SK-N-SH (cell line): Measurements from ENCODE around the gene LCN10. TPM values are rescaled to one million over a fixed set of nuclear protein-coding genes. Genes with fewer than 3 reads are reported as not detected.

ENCODE experiments used
- CTCF ChIA-PET: fragments of 300-600, 350-600 bp; formaldehyde crosslinking; extraction: SDS; loops from one replicate; lab custom pipeline; 2021; lab: Yijun Ruan, JAX
- POLR2A ChIA-PET: fragments of 350-600 bp; sonication (Branson Sonifier 250); formaldehyde crosslinking; extraction: SDS; loops from one replicate; lab custom pipeline; 2020; ENCODE audit warnings: antibody characterized with exemption, inconsistent platforms; lab: Yijun Ruan, JAX
- DNase-seq: peaks from one replicate; pipeline ENCODE4 v3.0.0; 2012
- H2AFZ ChIP-seq: fragments of 200-600 bp; sonication (generic); 2 replicates; pipeline ENCODE4 v1.8.1; 2016; ENCODE audit warnings: antibody characterized with exemption, mild to moderate bottlenecking, low read depth
- H3F3A ChIP-seq: fragments of 200-600 bp; sonication (generic); replicated peaks from 2 replicates; pipeline ENCODE3; 2016; ENCODE audit warnings: antibody characterized with exemption, mild to moderate bottlenecking; ENCODE audit not compliant: insufficient read depth
- H3K27ac ChIP-seq, 2 experiments: fragments of 200-500 bp in 1 of 2; fragments of 200-600 bp in 1 of 2; sonication (Bioruptor generic) in 1 of 2; sonication (generic), shearing (Covaris generic) in 1 of 2; 2 replicates each; pipeline versions ENCODE4 v1.5.1 to v1.6.1; 2014 to 2016; ENCODE audit warnings: low read depth in 2 of 2, inconsistent platforms in 1 of 2, low read length in 1 of 2, mild to moderate bottlenecking in 1 of 2, mixed read lengths in 1 of 2
- H3K27me3 ChIP-seq: fragments of 200-600 bp; sonication (generic), shearing (Covaris generic); 2 replicates; pipeline ENCODE4 v1.6.1; 2016; ENCODE audit warnings: mixed run types; ENCODE audit not compliant: insufficient read depth
- H3K36me3 ChIP-seq, 2 experiments: fragments of 200-500 bp in 1 of 2; fragments of 200-600 bp in 1 of 2; sonication (Bioruptor generic) in 1 of 2; sonication (generic) in 1 of 2; replicated peaks in 1 of 2; 2 replicates each; pipeline versions ENCODE3 to v1.5.1; 2014 to 2016; ENCODE audit warnings: low read length in 1 of 2, mild to moderate bottlenecking in 1 of 2; ENCODE audit not compliant: insufficient read depth in 2 of 2, control insufficient read depth in 1 of 2
- H3K4me1 ChIP-seq, 2 experiments: fragments of 200-500 bp in 1 of 2; fragments of 200-600 bp in 1 of 2; sonication (Bioruptor generic) in 1 of 2; sonication (generic), shearing (Covaris generic) in 1 of 2; 2 replicates each; pipeline versions ENCODE4 v1.5.1 to v1.6.1; 2014 to 2016; ENCODE audit warnings: low read depth in 1 of 2, low read length in 1 of 2, mixed run types in 1 of 2; ENCODE audit not compliant: insufficient read depth in 2 of 2, control insufficient read depth in 1 of 2
- H3K4me2 ChIP-seq: fragments of 200-600 bp; sonication (generic), shearing (Covaris generic); 2 replicates; pipeline ENCODE4 v1.6.1; 2017; ENCODE audit warnings: mixed run types
- H3K4me3 ChIP-seq, 2 experiments: fragments of 200-500 bp in 1 of 2; fragments of 200-600 bp in 1 of 2; sonication (Bioruptor generic) in 1 of 2; sonication (generic), shearing (Covaris generic) in 1 of 2; 2 replicates each; pipeline versions ENCODE4 v1.5.1 to v1.8.1; 2014 to 2016; ENCODE audit warnings: low read depth in 2 of 2, inconsistent platforms in 1 of 2, low read length in 1 of 2, mild to moderate bottlenecking in 1 of 2, mixed read lengths in 1 of 2, moderate library complexity in 1 of 2
- H3K79me2 ChIP-seq: fragments of 200-600 bp; sonication (generic); 2 replicates; pipeline ENCODE4 v1.8.1; 2017; ENCODE audit warnings: mild to moderate bottlenecking; ENCODE audit not compliant: insufficient read depth
- H3K9ac ChIP-seq: fragments of 200-600 bp; sonication (generic); 2 replicates; pipeline ENCODE4 v1.6.1; 2017; ENCODE audit warnings: mixed run types
- H3K9me2 ChIP-seq: fragments of 200-600 bp; sonication (generic); 2 replicates; pipeline ENCODE4 v1.6.1; 2017; ENCODE audit warnings: mixed run types
- H3K9me3 ChIP-seq: fragments of 200-600 bp; sonication (generic); 2 replicates; pipeline ENCODE4 v1.6.1; 2017; ENCODE audit warnings: mixed run types, mild to moderate bottlenecking, moderate library complexity
- H4K20me1 ChIP-seq: fragments of 200-600 bp; sonication (generic); 2 replicates; pipeline ENCODE4 v1.6.1; 2017; ENCODE audit warnings: mild to moderate bottlenecking, mixed run types; ENCODE audit not compliant: insufficient read depth
- CHD2 ChIP-seq: fragments of 150-350 bp; IDR thresholded peaks from 2 replicates; pipeline ENCODE4 v1.6.1; 2018; ENCODE audit warnings: low read length; ENCODE audit not compliant: partially characterized antibody
- ELF1 ChIP-seq: IDR thresholded peaks from 2 replicates; pipeline ENCODE4 v1.4.0; 2012
- EP300 ChIP-seq, 2 experiments: IDR thresholded peaks; 2 replicates each; pipeline versions ENCODE4 v1.4.0 to v1.6.1; 2012; ENCODE audit warnings: borderline replicate concordance in 1 of 2, low read depth in 1 of 2, low read length in 1 of 2
- FOXJ3 ChIP-seq: sonication (generic); formaldehyde crosslinking; IDR thresholded peaks from 2 replicates; pipeline ENCODE4 v1.5.1; 2020; ENCODE audit warnings: mild to moderate bottlenecking, missing genetic modification reagents
- JUND ChIP-seq: IDR thresholded peaks from 2 replicates; pipeline ENCODE4 v1.4.0; 2012
- MEF2A ChIP-seq: IDR thresholded peaks from 2 replicates; pipeline ENCODE4 v1.4.0; 2012; ENCODE audit warnings: low read depth, borderline replicate concordance
- MXI1 ChIP-seq: IDR thresholded peaks from 2 replicates; pipeline ENCODE4 v1.6.1; 2012; ENCODE audit warnings: mild to moderate bottlenecking, low read depth, low read length, improper control_type of control experiment
- NRF1 ChIP-seq: IDR thresholded peaks from 2 replicates; pipeline ENCODE4 v1.6.1; 2012; ENCODE audit warnings: low read depth, mild to moderate bottlenecking, low read length
- RAD21 ChIP-seq: IDR thresholded peaks from 2 replicates; pipeline ENCODE4 v1.6.1; 2012; ENCODE audit warnings: mild to moderate bottlenecking, low read length
- RCOR1 ChIP-seq: fragments of 150-350 bp; IDR thresholded peaks from 2 replicates; pipeline ENCODE4 v1.6.1; 2017; ENCODE audit warnings: antibody characterized with exemption, low read length
- RXRA ChIP-seq: IDR thresholded peaks from 2 replicates; pipeline ENCODE4 v1.4.0; 2012; ENCODE audit warnings: low read depth, mild to moderate bottlenecking, borderline replicate concordance
- TAF1 ChIP-seq: IDR thresholded peaks from 2 replicates; pipeline ENCODE4 v1.6.1; 2012; ENCODE audit warnings: low read depth, mild to moderate bottlenecking, low read length, moderate library complexity, borderline replicate concordance
- TCF12 ChIP-seq: IDR thresholded peaks from 2 replicates; pipeline ENCODE4 v1.4.0; 2012
- TEAD4 ChIP-seq: IDR thresholded peaks from 2 replicates; pipeline ENCODE4 v1.4.0; 2012; ENCODE audit warnings: mild to moderate bottlenecking, borderline replicate concordance; ENCODE audit not compliant: insufficient read depth
- WGBS: methylation state at CpG from one replicate; pipeline ENCODE4 v1.1.6; 2017; ENCODE audit warnings: low lambda C conversion rate; 5-methylcytosine and 5-hydroxymethylcytosine counted together
- polyA plus RNA-seq, 3 experiments: library from polyadenylated mRNA; depleted of rRNA; stranded (reverse); fragments of >200 nt; gene quantifications; 2 replicates each; pipeline ENCODE4 v1.2.3, GENCODE V29; 2012
- TF ChIP-seq, protein P1 (sequence below): fragments of 150-350 bp; IDR thresholded peaks from 2 replicates; pipeline ENCODE4 v1.6.1; 2017; ENCODE audit warnings: antibody characterized with exemption, low read length, low read depth, borderline replicate concordance
- TF ChIP-seq, protein P2 (sequence below): IDR thresholded peaks from 2 replicates; pipeline ENCODE4 v1.6.1; 2012; ENCODE audit warnings: mild to moderate bottlenecking, low read depth, low read length, moderate library complexity
- TF ChIP-seq, protein P3 (sequence below): fragments of 150-350 bp; IDR thresholded peaks from 2 replicates; pipeline ENCODE4 v1.6.1; 2016; ENCODE audit warnings: mild to moderate bottlenecking, low read depth, low read length

Gene LCN10
- polyA plus RNA-seq, 1 of the 3 experiments (the other 2 are of a cell fraction): not detected

DNA sequence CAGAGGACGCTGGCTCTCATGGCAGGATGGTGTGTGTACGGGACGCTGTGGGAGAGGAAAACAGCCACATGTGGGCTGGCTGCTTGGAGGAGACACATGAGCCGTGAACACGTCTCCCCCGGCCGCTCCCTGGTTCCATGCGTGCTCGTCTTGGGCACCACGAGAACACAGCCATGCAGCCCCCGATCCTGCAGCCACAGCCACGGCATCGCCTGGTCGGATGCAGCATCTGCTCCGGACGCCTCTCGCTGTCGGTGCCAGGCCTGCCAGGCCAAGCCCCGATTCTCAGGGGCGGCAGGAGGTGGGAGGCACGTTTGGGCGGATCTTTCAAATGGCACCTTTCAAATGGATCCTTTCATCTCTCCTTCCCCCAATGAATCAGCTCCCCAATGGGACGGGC, 3.2 kb downstream of the LCN10 start:
- no peaks in the 10 kb centered on the region for H3K9me2 ChIP-seq
- ChIA-PET CTCF (no interaction called here), POLR2A (no interaction called here)
- DNase-seq: no peak
- no peak overlapping the region for H2AFZ ChIP-seq
- 71% methylated on average over 20 of the region's 23 CpGs for WGBS
- no peak overlapping the region for H3K27ac ChIP-seq
- H3K36me3 ChIP-seq: no peaks in the 10 kb centered on the region
- no peaks in the 10 kb centered on the region for H3K9me3 ChIP-seq
- no peaks in the 10 kb centered on the region for H3F3A ChIP-seq
- no peaks in the 10 kb centered on the region for H3K79me2 ChIP-seq
- peaks cover 0 to 5% of the 10 kb centered on the region in 2 experiments; a peak in 1 of 4 replicates for H3K4me1 ChIP-seq
- no peaks in the 10 kb centered on the region for H3K27me3 ChIP-seq
- no peak overlapping the region for H3K4me2 ChIP-seq
- no peak overlapping the region for H3K4me3 ChIP-seq
- H3K9ac ChIP-seq: no peak overlapping the region
- no peaks in the 10 kb centered on the region for H4K20me1 ChIP-seq
- TF ChIP-seq, protein P1, sequence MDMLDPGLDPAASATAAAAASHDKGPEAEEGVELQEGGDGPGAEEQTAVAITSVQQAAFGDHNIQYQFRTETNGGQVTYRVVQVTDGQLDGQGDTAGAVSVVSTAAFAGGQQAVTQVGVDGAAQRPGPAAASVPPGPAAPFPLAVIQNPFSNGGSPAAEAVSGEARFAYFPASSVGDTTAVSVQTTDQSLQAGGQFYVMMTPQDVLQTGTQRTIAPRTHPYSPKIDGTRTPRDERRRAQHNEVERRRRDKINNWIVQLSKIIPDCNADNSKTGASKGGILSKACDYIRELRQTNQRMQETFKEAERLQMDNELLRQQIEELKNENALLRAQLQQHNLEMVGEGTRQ: no peak
- TF ChIP-seq FOXJ3 (CRISPR knock-in tag) (no peak), TEAD4 (no peak), MXI1 (no peak), EP300 (IDR thresholded peaks at IDR 0.05; ENCODE audit: borderline replicate concordance in 1 of 2, low read depth in 1 of 2, low read length in 1 of 2) (no peak), TCF12 (no peak), JUND (no peak), ELF1 (no peak), NRF1 (no peak)

DNA sequence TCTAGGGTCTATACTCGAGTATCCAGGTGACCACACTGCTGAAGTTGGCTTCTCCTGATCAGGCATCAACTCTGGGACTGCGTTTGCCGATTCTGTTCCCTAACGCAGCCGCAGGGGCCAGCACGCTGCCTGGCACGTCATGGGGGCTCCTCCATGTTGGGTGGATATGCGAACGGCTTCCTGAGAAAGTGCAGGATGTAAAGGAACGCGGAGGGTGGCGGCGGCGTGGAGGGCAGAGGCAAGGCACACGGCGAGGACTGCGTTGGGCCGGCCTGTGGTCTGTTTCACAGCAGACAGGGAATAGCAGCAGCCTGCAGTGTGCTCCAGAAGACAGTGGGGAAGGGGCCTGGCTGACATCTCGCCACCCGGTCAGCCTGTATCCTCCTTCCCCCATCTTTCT, 3.8 kb downstream of the LCN10 start:
- Histone ChIP-seq H3K4me1 (peaks cover 0 to 5% of the 10 kb centered on the region in 2 experiments; a peak in 1 of 4 replicates), H2AFZ (no peak overlapping the region), H3K4me3 (no peak overlapping the region), H3K27me3 (no peaks in the 10 kb centered on the region), H3K27ac (no peak overlapping the region), H3K79me2 (no peaks in the 10 kb centered on the region), H3F3A (no peaks in the 10 kb centered on the region), H3K4me2 (no peak overlapping the region), H4K20me1 (no peaks in the 10 kb centered on the region), H3K9ac (no peak overlapping the region), H3K9me2 (no peaks in the 10 kb centered on the region), H3K36me3 (no peaks in the 10 kb centered on the region), H3K9me3 (no peaks in the 10 kb centered on the region)
- POLR2A ChIA-PET: no interaction called here
- CTCF ChIA-PET: no interaction called here
- 88% methylated on average over 17 of the region's 20 CpGs for WGBS
- TF ChIP-seq CHD2 (no peak), RXRA (no peak), MEF2A (no peak), EP300 (IDR thresholded peaks at IDR 0.05; ENCODE audit: borderline replicate concordance in 1 of 2, low read depth in 1 of 2, low read length in 1 of 2) (no peak), RCOR1 (no peak), MXI1 (no peak), TCF12 (no peak), TEAD4 (no peak), TAF1 (no peak), RAD21 (no peak)
- TF ChIP-seq, protein P2, sequence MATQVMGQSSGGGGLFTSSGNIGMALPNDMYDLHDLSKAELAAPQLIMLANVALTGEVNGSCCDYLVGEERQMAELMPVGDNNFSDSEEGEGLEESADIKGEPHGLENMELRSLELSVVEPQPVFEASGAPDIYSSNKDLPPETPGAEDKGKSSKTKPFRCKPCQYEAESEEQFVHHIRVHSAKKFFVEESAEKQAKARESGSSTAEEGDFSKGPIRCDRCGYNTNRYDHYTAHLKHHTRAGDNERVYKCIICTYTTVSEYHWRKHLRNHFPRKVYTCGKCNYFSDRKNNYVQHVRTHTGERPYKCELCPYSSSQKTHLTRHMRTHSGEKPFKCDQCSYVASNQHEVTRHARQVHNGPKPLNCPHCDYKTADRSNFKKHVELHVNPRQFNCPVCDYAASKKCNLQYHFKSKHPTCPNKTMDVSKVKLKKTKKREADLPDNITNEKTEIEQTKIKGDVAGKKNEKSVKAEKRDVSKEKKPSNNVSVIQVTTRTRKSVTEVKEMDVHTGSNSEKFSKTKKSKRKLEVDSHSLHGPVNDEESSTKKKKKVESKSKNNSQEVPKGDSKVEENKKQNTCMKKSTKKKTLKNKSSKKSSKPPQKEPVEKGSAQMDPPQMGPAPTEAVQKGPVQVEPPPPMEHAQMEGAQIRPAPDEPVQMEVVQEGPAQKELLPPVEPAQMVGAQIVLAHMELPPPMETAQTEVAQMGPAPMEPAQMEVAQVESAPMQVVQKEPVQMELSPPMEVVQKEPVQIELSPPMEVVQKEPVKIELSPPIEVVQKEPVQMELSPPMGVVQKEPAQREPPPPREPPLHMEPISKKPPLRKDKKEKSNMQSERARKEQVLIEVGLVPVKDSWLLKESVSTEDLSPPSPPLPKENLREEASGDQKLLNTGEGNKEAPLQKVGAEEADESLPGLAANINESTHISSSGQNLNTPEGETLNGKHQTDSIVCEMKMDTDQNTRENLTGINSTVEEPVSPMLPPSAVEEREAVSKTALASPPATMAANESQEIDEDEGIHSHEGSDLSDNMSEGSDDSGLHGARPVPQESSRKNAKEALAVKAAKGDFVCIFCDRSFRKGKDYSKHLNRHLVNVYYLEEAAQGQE: no peak
- TF ChIP-seq, protein P3, sequence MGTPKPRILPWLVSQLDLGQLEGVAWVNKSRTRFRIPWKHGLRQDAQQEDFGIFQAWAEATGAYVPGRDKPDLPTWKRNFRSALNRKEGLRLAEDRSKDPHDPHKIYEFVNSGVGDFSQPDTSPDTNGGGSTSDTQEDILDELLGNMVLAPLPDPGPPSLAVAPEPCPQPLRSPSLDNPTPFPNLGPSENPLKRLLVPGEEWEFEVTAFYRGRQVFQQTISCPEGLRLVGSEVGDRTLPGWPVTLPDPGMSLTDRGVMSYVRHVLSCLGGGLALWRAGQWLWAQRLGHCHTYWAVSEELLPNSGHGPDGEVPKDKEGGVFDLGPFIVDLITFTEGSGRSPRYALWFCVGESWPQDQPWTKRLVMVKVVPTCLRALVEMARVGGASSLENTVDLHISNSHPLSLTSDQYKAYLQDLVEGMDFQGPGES: no peak
- DNase-seq: no peak
